Chondrocyte (in vitro differentiated cells): Measurements from ENCODE around the gene KIF17. TPM values are rescaled to one million over a fixed set of nuclear protein-coding genes. Genes with fewer than 3 reads are reported as not detected.

Source experiments
- DNase-seq: peaks from one replicate; pipeline ENCODE4 v3.0.0; 2021; ENCODE audit warnings: mixed read lengths, low spot score
- H3K27ac Mint-ChIP-seq: one replicate; pipeline ENCODE4 v1.8.0; 2021; ENCODE audit warnings: mild to moderate bottlenecking, moderate library complexity, mixed read lengths; ENCODE audit not compliant: unreplicated experiment
- H3K27me3 Mint-ChIP-seq: 2 replicates; pipeline ENCODE4 v1.8.0; 2021; ENCODE audit warnings: low read depth, mixed read lengths
- H3K36me3 Mint-ChIP-seq: 2 replicates; pipeline ENCODE4 v1.8.0; 2021; ENCODE audit warnings: low read depth, mixed read lengths
- H3K4me1 Mint-ChIP-seq: 2 replicates; pipeline ENCODE4 v1.8.0; 2021; ENCODE audit warnings: low read depth, mild to moderate bottlenecking, mixed read lengths
- H3K4me3 Mint-ChIP-seq: one replicate; pipeline ENCODE4 v1.8.0; 2021; ENCODE audit warnings: mild to moderate bottlenecking, moderate library complexity, mixed read lengths; ENCODE audit not compliant: unreplicated experiment
- H3K9me3 Mint-ChIP-seq: 2 replicates; pipeline ENCODE4 v1.8.0; 2021; ENCODE audit warnings: low read depth, mixed read lengths
- CTCF ChIP-seq: fragments of 200-600 bp; sonication (generic); IDR thresholded peaks from 2 replicates; pipeline ENCODE4 v1.5.0; 2021; ENCODE audit warnings: antibody characterized with exemption, mild to moderate bottlenecking, moderate library complexity
- total RNA-seq: library from RNA; stranded (reverse); gene quantifications from 3 replicates; pipeline ENCODE4 v1.2.1, GENCODE V29; 2021

The KIF17 gene
- total RNA-seq, 1 donor from 2014 or later, result 0.95 TPM

- Mint-ChIP-seq H3K36me3 (no peaks in the 10 kb centered on the region), H3K27me3 (peaks cover 3% of the 10 kb centered on the region), H3K4me3 (no peak overlapping the region), H3K9me3 (no peaks in the 10 kb centered on the region), H3K4me1 (peaks cover 3% of the 10 kb centered on the region), H3K27ac (no peak overlapping the region)
- TF ChIP-seq CTCF, result no peak
- no peak for DNase-seq
These were observed 5.6 kb downstream of the KIF17 start for GRCh38 chr1:20712215-20712577.

GRCh38 chr1:20711285-20712214 is 6.3 kb downstream of the KIF17 start:
- no peak for DNase-seq
- Mint-ChIP-seq H3K4me1 (no peaks in the 10 kb centered on the region), H3K4me3 (no peak overlapping the region), H3K36me3 (no peaks in the 10 kb centered on the region), H3K9me3 (no peaks in the 10 kb centered on the region), H3K27me3 (peaks cover 3% of the 10 kb centered on the region), H3K27ac (no peak overlapping the region)
- peak; percentile 27 for TF ChIP-seq CTCF

GRCh38 chr1:20710469-20711284 is 7.1 kb downstream of the KIF17 start:
- H3K27me3 Mint-ChIP-seq, result no peaks in the 10 kb centered on the region
- no peak overlapping the region for H3K27ac Mint-ChIP-seq

GRCh38 chr1:20709868-20710267 is 7.9 kb downstream of the KIF17 start:
- no peak for DNase-seq
- Mint-ChIP-seq H3K36me3 (no peaks in the 10 kb centered on the region), H3K27me3 (no peaks in the 10 kb centered on the region), H3K4me1 (no peaks in the 10 kb centered on the region), H3K4me3 (no peak overlapping the region), H3K27ac (no peak overlapping the region), H3K9me3 (no peaks in the 10 kb centered on the region)
- no peak for TF ChIP-seq CTCF

More at GRCh38 chr1:20710469-20711284, 7.1 kb downstream of the KIF17 start:
- Mint-ChIP-seq H3K9me3 (no peaks in the 10 kb centered on the region), H3K36me3 (no peaks in the 10 kb centered on the region), H3K4me3 (no peak overlapping the region), H3K4me1 (no peaks in the 10 kb centered on the region)
- DNase-seq, result no peak
- no peak for TF ChIP-seq CTCF

- Mint-ChIP-seq H3K36me3 (no peaks in the 10 kb centered on the region), H3K27ac (no peak overlapping the region), H3K9me3 (no peaks in the 10 kb centered on the region), H3K27me3 (no peaks in the 10 kb centered on the region), H3K4me1 (no peaks in the 10 kb centered on the region), H3K4me3 (no peak overlapping the region)
- TF ChIP-seq CTCF, result no peak
- no peak for DNase-seq
These were observed 8.9 kb downstream of the KIF17 start for GRCh38 chr1:20708891-20709290.
